KMS-11 (cell line): ENCODE results near the gene ARHGAP22.

Source experiments
- H2AFZ ChIP-seq: fragments of 200-600 bp; sonication (generic); 2 replicates; pipeline ENCODE4 v1.6.1; 2016; ENCODE audit warnings: antibody characterized with exemption, mixed run types, low read depth
- H3K27ac ChIP-seq: fragments of 200-600 bp; sonication (generic); 2 replicates; pipeline ENCODE4 v1.6.1; 2016; ENCODE audit warnings: mild to moderate bottlenecking, mixed run types
- H3K27me3 ChIP-seq: fragments of 200-600 bp; sonication (generic); 2 replicates; pipeline ENCODE4 v1.6.1; 2017; ENCODE audit warnings: mild to moderate bottlenecking, low read depth, mixed run types, moderate library complexity; ENCODE audit not compliant: insufficient read depth
- H3K36me3 ChIP-seq: fragments of 200-600 bp; sonication (generic); 2 replicates; pipeline ENCODE4 v1.6.1; 2017; ENCODE audit warnings: mild to moderate bottlenecking, mixed run types; ENCODE audit not compliant: insufficient read depth
- H3K4me1 ChIP-seq: fragments of 200-600 bp; sonication (generic); 2 replicates; pipeline ENCODE4 v1.6.1; 2016; ENCODE audit warnings: mild to moderate bottlenecking, low read depth, mixed run types; ENCODE audit not compliant: poor library complexity, severe bottlenecking
- H3K4me2 ChIP-seq: fragments of 200-600 bp; sonication (generic); 2 replicates; pipeline ENCODE4 v1.7.0; 2016; ENCODE audit warnings: mild to moderate bottlenecking, mixed run types
- H3K4me3 ChIP-seq: fragments of 200-600 bp; sonication (generic); IDR thresholded peaks from 2 replicates; pipeline ENCODE4 v1.6.1; 2017; ENCODE audit warnings: low read depth, low read length, mixed read lengths; ENCODE audit not compliant: insufficient read depth
- H3K79me2 ChIP-seq: fragments of 200-600 bp; sonication (generic); 2 replicates; pipeline ENCODE4 v1.6.1; 2016; ENCODE audit warnings: low read depth, mixed run types; ENCODE audit not compliant: insufficient read depth
- H3K9ac ChIP-seq: fragments of 200-600 bp; sonication (generic); 2 replicates; pipeline ENCODE4 v1.6.1; 2016; ENCODE audit warnings: mild to moderate bottlenecking, mixed run types
- H4K20me1 ChIP-seq: fragments of 200-600 bp; sonication (generic); 2 replicates; pipeline ENCODE4 v1.6.1; 2016; ENCODE audit warnings: mild to moderate bottlenecking, mixed run types; ENCODE audit not compliant: insufficient read depth
- CTCF ChIP-seq: fragments of 200-600 bp; sonication (generic); conservative IDR thresholded peaks from 2 replicates; pipeline ENCODE4 v1.6.1; 2017; ENCODE audit warnings: low read depth, mild to moderate bottlenecking, antibody characterized with exemption, low read length, moderate library complexity, mixed read lengths

ARHGAP22 gene

GRCh38 chr10:48444266-48444665, 160.6 kb downstream of the ARHGAP22 start:
- Histone ChIP-seq H3K36me3 (no peaks in the 10 kb centered on the region), H3K4me3 (no peak overlapping the region), H3K4me2 (no peak overlapping the region), H3K27ac (no peak overlapping the region), H3K4me1 (no peaks in the 10 kb centered on the region), H3K9ac (no peak overlapping the region), H4K20me1 (no peaks in the 10 kb centered on the region), H3K79me2 (no peaks in the 10 kb centered on the region), H3K27me3 (no peaks in the 10 kb centered on the region), H2AFZ (no peak overlapping the region)
- TF ChIP-seq CTCF = no peak

- H3K9ac ChIP-seq = no peak overlapping the region
- H3K4me3 ChIP-seq = no peak overlapping the region
- no peak overlapping the region for H3K27ac ChIP-seq
- no peaks in the 10 kb centered on the region for H3K27me3 ChIP-seq
- H3K79me2 ChIP-seq = no peaks in the 10 kb centered on the region
- H3K4me1 ChIP-seq = no peaks in the 10 kb centered on the region
- H3K4me2 ChIP-seq = no peak overlapping the region
- H2AFZ ChIP-seq = no peak overlapping the region
- H4K20me1 ChIP-seq = no peaks in the 10 kb centered on the region
- no peaks in the 10 kb centered on the region for H3K36me3 ChIP-seq
- no peak for TF ChIP-seq CTCF
These were observed 162.1 kb downstream of the ARHGAP22 start for GRCh38 chr10:48442809-48443177.

GRCh38 chr10:48442090-48442808, 162.6 kb downstream of the ARHGAP22 start:
- TF ChIP-seq CTCF = no peak
- Histone ChIP-seq H3K27me3 (no peaks in the 10 kb centered on the region), H2AFZ (no peak overlapping the region), H3K9ac (no peak overlapping the region), H3K36me3 (no peaks in the 10 kb centered on the region), H3K79me2 (no peaks in the 10 kb centered on the region), H3K27ac (no peak overlapping the region), H3K4me1 (no peaks in the 10 kb centered on the region), H3K4me2 (no peak overlapping the region), H4K20me1 (no peaks in the 10 kb centered on the region), H3K4me3 (no peak overlapping the region)

- no peaks in the 10 kb centered on the region for H3K27me3 ChIP-seq
- H2AFZ ChIP-seq = no peak overlapping the region
- no peaks in the 10 kb centered on the region for H3K79me2 ChIP-seq
- no peaks in the 10 kb centered on the region for H3K36me3 ChIP-seq
- no peak overlapping the region for H3K4me3 ChIP-seq
- no peak overlapping the region for H3K9ac ChIP-seq
- no peak overlapping the region for H3K4me2 ChIP-seq
- H3K27ac ChIP-seq = no peak overlapping the region
- no peaks in the 10 kb centered on the region for H4K20me1 ChIP-seq
- no peaks in the 10 kb centered on the region for H3K4me1 ChIP-seq
- TF ChIP-seq CTCF = no peak
These were observed 164.1 kb downstream of the ARHGAP22 start for GRCh38 chr10:48440771-48441170.
